WTC11 (cell line): ENCODE measurements around the gene CAV1.

Experiments used
- CTCF ChIP-seq: fragments of 200-600 bp; IDR thresholded peaks from 2 replicates; pipeline ENCODE4 v1.8.0; 2022; ENCODE audit warnings: antibody characterized with exemption
- E2F5 ChIP-seq: sonication (generic); formaldehyde crosslinking; IDR thresholded peaks from 2 replicates; pipeline ENCODE4 v1.8.1; 2022; ENCODE audit warnings: mild to moderate bottlenecking, moderate library complexity, missing genetic modification reagents
- FOXJ3 ChIP-seq: sonication (generic); formaldehyde crosslinking; IDR thresholded peaks from 2 replicates; pipeline ENCODE4 v1.9.0; 2021; ENCODE audit warnings: missing genetic modification reagents, mild to moderate bottlenecking, borderline replicate concordance
- MYBL2 ChIP-seq: sonication (generic); formaldehyde crosslinking; IDR thresholded peaks from 2 replicates; pipeline ENCODE4 v1.8.1; 2023; ENCODE audit warnings: mild to moderate bottlenecking, moderate library complexity, missing genetic modification reagents
- NR2C2 ChIP-seq: sonication (generic); formaldehyde crosslinking; IDR thresholded peaks from 2 replicates; pipeline ENCODE4 v1.8.0; 2022; ENCODE audit warnings: mild to moderate bottlenecking, missing genetic modification reagents
- TEAD4 ChIP-seq: sonication (generic); formaldehyde crosslinking; IDR thresholded peaks from 2 replicates; pipeline ENCODE4 v1.8.0; 2022; ENCODE audit warnings: mild to moderate bottlenecking, missing genetic modification reagents
- USF1 ChIP-seq: sonication (generic); formaldehyde crosslinking; IDR thresholded peaks from 2 replicates; pipeline ENCODE4 v1.8.0; 2022; ENCODE audit warnings: mild to moderate bottlenecking, missing genetic modification reagents
- USF2 ChIP-seq: sonication (generic); formaldehyde crosslinking; IDR thresholded peaks from 2 replicates; pipeline ENCODE4 v1.8.1; 2023; ENCODE audit warnings: mild to moderate bottlenecking, missing genetic modification reagents, moderate library complexity
- ZNF138 ChIP-seq: sonication (generic); formaldehyde crosslinking; conservative IDR thresholded peaks from 2 replicates; pipeline ENCODE4 v1.8.1; 2022; ENCODE audit warnings: mild to moderate bottlenecking, moderate library complexity, missing genetic modification reagents

- no peak for TF ChIP-seq CTCF
- TF ChIP-seq NR2C2 = no peak
- no peak for TF ChIP-seq USF2 (CRISPR knock-in tag)
- TF ChIP-seq E2F5 (CRISPR knock-in tag) = no peak
- no peak for TF ChIP-seq USF1
- TF ChIP-seq TEAD4 = no peak
- TF ChIP-seq MYBL2 (CRISPR knock-in tag) = no peak
- TF ChIP-seq FOXJ3 (CRISPR knock-in tag) = no peak
- no peak for TF ChIP-seq ZNF138
Measured at GRCh38 chr7:116534790-116535189, 10.0 kb downstream of the CAV1 start.
